GM21367 (cell line): ENCODE measurements around the gene FER1L5.

Experiments used
- ATAC-seq: cut with Tn5 transposase; IDR thresholded peaks from one replicate; pipeline ENCODE4 v1.9.1; 2021; ENCODE audit not compliant: unreplicated experiment

The FER1L5 gene

GRCh38 chr2:96642564-96643360 is at the start of gene FER1L5:
Gene FER1L5 (plus strand): TSS chr2:96642764. CDS start chr2:96642837, 73 bp downstream.
- no peak for ATAC-seq

GRCh38 chr2:96594282-96594681 is 48.3 kb upstream of the FER1L5 start:
- no peak for ATAC-seq

- no peak for ATAC-seq
Observed at GRCh38 chr2:96594691-96595152, 47.8 kb upstream of the FER1L5 start.

GRCh38 chr2:96596596-96596995 is 46.0 kb upstream of the FER1L5 start:
- no peak for ATAC-seq

- no peak for ATAC-seq
Observed at GRCh38 chr2:96599941-96600340, 42.6 kb upstream of the FER1L5 start.

- no peak for ATAC-seq
Observed at GRCh38 chr2:96601382-96602292, 40.9 kb upstream of the FER1L5 start.

GRCh38 chr2:96602330-96602823 is 40.2 kb upstream of the FER1L5 start:
- no peak for ATAC-seq

GRCh38 chr2:96604104-96604503 is 38.5 kb upstream of the FER1L5 start:
- no peak for ATAC-seq

GRCh38 chr2:96608469-96609455 is 33.8 kb upstream of the FER1L5 start:
- no peak for ATAC-seq

GRCh38 chr2:96616128-96616527 is 26.4 kb upstream of the FER1L5 start:
- ATAC-seq = no peak

GRCh38 chr2:96616535-96616934 is 26.0 kb upstream of the FER1L5 start:
- ATAC-seq = no peak

GRCh38 chr2:96617012-96617411 is 25.6 kb upstream of the FER1L5 start:
- ATAC-seq = no peak

- no peak for ATAC-seq
Observed at GRCh38 chr2:96618596-96619283, 23.8 kb upstream of the FER1L5 start.

GRCh38 chr2:96622544-96622943 is 20.0 kb upstream of the FER1L5 start:
- no peak for ATAC-seq

GRCh38 chr2:96623116-96623515 is 19.4 kb upstream of the FER1L5 start:
- ATAC-seq = no peak

- ATAC-seq = no peak
Observed at GRCh38 chr2:96625571-96626552, 16.7 kb upstream of the FER1L5 start.

- ATAC-seq = no peak
Observed at GRCh38 chr2:96626553-96626942, 16.0 kb upstream of the FER1L5 start.

GRCh38 chr2:96631804-96632435 is 10.6 kb upstream of the FER1L5 start:
- no peak for ATAC-seq
